Measurements from ENCODE around the gene PDIA5.

Gene PDIA5

GRCh38 chr3:123120573-123120972, 53.7 kb downstream of the PDIA5 start:
- no peak overlapping the region for H3K27ac ChIP-seq
- TF ChIP-seq, protein P1, sequence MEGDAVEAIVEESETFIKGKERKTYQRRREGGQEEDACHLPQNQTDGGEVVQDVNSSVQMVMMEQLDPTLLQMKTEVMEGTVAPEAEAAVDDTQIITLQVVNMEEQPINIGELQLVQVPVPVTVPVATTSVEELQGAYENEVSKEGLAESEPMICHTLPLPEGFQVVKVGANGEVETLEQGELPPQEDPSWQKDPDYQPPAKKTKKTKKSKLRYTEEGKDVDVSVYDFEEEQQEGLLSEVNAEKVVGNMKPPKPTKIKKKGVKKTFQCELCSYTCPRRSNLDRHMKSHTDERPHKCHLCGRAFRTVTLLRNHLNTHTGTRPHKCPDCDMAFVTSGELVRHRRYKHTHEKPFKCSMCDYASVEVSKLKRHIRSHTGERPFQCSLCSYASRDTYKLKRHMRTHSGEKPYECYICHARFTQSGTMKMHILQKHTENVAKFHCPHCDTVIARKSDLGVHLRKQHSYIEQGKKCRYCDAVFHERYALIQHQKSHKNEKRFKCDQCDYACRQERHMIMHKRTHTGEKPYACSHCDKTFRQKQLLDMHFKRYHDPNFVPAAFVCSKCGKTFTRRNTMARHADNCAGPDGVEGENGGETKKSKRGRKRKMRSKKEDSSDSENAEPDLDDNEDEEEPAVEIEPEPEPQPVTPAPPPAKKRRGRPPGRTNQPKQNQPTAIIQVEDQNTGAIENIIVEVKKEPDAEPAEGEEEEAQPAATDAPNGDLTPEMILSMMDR (conservative IDR thresholded peaks at IDR 0.05) = no peak
- TF ChIP-seq ZFX (IDR thresholded peaks at IDR 0.05) = no peak

DNA sequence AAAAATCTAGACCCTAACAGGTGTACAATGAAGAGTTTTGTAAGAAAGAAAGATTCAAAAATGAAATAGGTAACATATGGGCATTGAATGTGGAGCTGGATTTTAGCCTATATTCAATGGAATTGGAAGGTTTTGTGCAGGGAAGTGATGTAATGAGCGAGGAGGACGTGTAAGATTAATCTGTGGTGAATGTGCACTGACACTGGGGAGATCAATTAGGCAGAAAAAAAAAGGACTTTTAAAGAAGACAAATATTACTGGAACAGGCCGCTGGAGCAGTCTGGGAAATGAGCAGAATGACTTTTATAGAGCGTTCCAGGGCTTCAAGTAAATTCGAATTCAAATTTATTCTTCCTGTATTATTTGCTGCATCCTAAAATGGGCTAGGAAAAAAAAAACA, 55.2 kb downstream of the PDIA5 start:
- TF ChIP-seq, protein P1 (conservative IDR thresholded peaks at IDR 0.05) = no peak
- no peak for TF ChIP-seq ZFX (IDR thresholded peaks at IDR 0.05)
- H3K27ac ChIP-seq = no peak overlapping the region

DNA sequence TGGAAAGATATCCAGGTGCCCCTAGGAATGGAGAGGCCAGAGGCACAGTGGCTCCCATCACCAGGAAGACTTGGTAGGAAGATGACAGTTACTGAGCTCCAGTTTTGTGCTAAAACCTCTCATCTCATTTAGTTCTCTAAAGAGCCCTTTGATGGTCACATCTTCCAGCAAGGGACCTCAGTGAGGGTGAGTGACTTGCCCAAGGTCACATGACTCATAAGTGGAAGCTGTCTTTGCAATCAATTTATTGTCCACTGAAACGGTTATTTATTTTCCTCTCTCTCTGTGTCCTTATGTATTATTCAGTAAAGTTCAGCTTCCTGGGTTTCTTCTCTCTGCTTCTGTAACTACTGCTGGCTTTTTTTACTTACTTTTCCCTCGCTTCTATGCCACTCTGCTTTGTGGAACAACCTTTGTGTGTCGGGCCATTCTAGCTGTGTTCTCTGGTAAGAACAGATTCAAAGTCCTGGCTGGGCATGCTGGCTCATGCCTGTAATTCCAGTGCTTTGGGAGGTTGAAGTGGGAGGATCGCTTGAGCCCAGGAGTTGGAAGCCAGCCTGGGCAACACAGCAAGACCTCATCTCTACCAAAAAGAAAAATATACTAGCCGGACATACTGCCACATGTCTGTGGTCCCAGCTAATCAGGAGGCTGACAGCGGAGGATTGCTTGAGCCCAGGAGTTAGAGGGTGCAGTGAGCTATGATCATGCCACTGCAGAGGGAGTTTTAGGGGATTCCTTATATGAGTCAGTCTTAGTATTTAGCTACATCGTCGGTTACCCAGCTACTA, 55.9 kb downstream of the PDIA5 start:
- TF ChIP-seq ZFX (IDR thresholded peaks at IDR 0.05) = no peak
- TF ChIP-seq, protein P1 (conservative IDR thresholded peaks at IDR 0.05) = no peak
- H3K27ac ChIP-seq = no peak overlapping the region

- TF ChIP-seq, protein P1 (conservative IDR thresholded peaks at IDR 0.05) = no peak
- TF ChIP-seq ZFX (IDR thresholded peaks at IDR 0.05) = no peak
- H3K27ac ChIP-seq = no peak overlapping the region
Observed at GRCh38 chr3:123123716-123124616, 57.1 kb downstream of the PDIA5 start.

DNA sequence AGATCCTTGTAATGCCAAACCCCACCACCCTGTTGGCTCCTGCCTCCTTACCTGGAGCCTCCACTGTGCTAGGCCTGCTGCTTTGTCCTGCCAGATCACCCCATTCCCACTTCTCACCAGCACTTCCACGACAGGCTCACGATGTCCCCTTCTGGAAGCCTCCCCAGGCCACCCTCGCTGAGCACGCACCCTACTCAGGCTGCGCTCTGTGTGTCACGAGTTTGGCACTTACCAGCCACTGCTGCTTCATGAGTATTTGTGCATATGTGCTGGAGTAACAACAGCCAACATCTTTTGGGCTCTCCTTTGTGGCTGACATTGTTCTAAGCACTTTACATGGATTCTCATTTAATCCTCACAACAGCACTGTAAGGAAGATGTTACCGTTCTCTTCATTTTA, 58.1 kb downstream of the PDIA5 start:
- H3K27ac ChIP-seq = no peak overlapping the region
- TF ChIP-seq ZFX (IDR thresholded peaks at IDR 0.05) = no peak
- TF ChIP-seq, protein P1 (conservative IDR thresholded peaks at IDR 0.05) = no peak

DNA sequence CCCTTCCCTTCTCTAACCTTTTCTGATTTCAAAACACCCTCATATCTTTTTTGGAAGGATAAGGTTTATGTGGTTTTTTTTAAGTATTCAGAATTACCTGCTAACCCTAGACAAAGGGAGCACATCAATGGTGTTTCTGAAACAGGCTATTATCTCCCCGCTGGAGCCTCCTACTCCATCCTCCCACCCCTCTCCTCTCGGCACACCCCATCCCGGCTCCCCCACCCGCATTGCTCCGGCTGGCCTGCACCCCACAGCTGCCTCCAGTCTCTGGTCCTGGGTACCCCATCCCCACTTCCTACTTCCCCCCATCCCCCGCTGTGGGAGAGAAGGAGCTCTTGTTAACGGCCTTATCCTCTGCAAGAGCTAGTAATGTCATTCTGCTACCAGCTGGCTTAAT, 59.2 kb downstream of the PDIA5 start:
- H3K27ac ChIP-seq = no peak overlapping the region

More for the DNA sequence above, 59.2 kb downstream of the PDIA5 start:
- TF ChIP-seq ZFX (IDR thresholded peaks at IDR 0.05) = no peak
- TF ChIP-seq, protein P1 (conservative IDR thresholded peaks at IDR 0.05) = no peak
